Activated naive CD8-positive, alpha-beta T cell (primary cell): ENCODE data around the gene KLF5.
"Not testable (repeated sequence)": the region's sequence is repeated elsewhere in the genome, so short reads cannot be mapped to it uniquely, and the experiment has no call there.

Experiments
- H3K27ac Mint-ChIP-seq: one replicate; pipeline ENCODE4 v1.8.0; 2021; ENCODE audit warnings: mixed read lengths
- H3K27me3 Mint-ChIP-seq: one replicate; pipeline ENCODE4 v1.8.0; 2021; ENCODE audit warnings: mixed read lengths
- H3K36me3 Mint-ChIP-seq: one replicate; pipeline ENCODE4 v1.8.0; 2021; ENCODE audit warnings: mixed read lengths
- H3K4me1 Mint-ChIP-seq: one replicate; pipeline ENCODE4 v1.8.0; 2021; ENCODE audit warnings: low read depth, mixed read lengths
- H3K4me3 Mint-ChIP-seq: one replicate; pipeline ENCODE4 v1.8.0; 2021; ENCODE audit warnings: mild to moderate bottlenecking, mixed read lengths
- H3K9me3 Mint-ChIP-seq: one replicate; pipeline ENCODE4 v1.8.0; 2021; ENCODE audit warnings: low read depth, mixed read lengths

The KLF5 gene

DNA sequence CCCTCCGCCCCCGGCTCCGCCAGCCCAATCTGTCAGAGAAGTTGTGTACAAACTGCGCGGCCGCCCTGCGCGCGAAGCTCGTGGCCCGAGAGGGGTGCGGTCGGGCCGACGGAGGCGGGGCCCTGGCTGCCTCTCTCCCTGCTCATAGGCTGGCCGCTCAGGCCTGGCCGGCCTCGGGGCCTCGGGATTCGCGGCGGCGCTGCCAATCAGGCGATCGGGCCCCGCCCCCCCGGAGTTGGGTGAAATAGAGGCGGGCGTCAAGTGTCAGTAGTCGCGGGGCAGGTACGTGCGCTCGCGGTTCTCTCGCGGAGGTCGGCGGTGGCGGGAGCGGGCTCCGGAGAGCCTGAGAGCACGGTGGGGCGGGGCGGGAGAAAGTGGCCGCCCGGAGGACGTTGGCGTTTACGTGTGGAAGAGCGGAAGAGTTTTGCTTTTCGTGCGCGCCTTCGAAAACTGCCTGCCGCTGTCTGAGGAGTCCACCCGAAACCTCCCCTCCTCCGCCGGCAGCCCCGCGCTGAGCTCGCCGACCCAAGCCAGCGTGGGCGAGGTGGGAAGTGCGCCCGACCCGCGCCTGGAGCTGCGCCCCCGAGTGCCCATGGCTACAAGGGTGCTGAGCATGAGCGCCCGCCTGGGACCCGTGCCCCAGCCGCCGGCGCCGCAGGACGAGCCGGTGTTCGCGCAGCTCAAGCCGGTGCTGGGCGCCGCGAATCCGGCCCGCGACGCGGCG lies at the start of gene KLF5:
TSS of gene KLF5 (plus strand) at position 270 of the 724 bp plus-strand sequence. CDS start at position 593, 323 bp downstream.
- H3K27me3 Mint-ChIP-seq: peaks cover 22% of the 10 kb centered on the region

GRCh38 chr13:73011751-73012150 lies 47.1 kb upstream of the KLF5 start:
- H3K27me3 Mint-ChIP-seq: no peaks in the 10 kb centered on the region
- peaks cover 21% of the 10 kb centered on the region for H3K36me3 Mint-ChIP-seq
- H3K9me3 Mint-ChIP-seq: no peaks in the 10 kb centered on the region
- H3K4me3 Mint-ChIP-seq: no peak overlapping the region
- no peaks in the 10 kb centered on the region for H3K4me1 Mint-ChIP-seq
- H3K27ac Mint-ChIP-seq: peak overlapping the region; percentile 2

More for the DNA sequence above, at the start of gene KLF5:
- peaks cover 5% of the 10 kb centered on the region for H3K36me3 Mint-ChIP-seq
- peak within 1 kb of the TSS; percentile 92 for H3K4me3 Mint-ChIP-seq
- no peaks in the 10 kb centered on the region for H3K9me3 Mint-ChIP-seq
- H3K27ac Mint-ChIP-seq: peak within 1 kb of the TSS; percentile 78
- H3K4me1 Mint-ChIP-seq: peaks cover 18% of the 10 kb centered on the region

GRCh38 chr13:73015805-73016204 lies 43.0 kb upstream of the KLF5 start:
- no peaks in the 10 kb centered on the region for H3K4me1 Mint-ChIP-seq
- no peaks in the 10 kb centered on the region for H3K27me3 Mint-ChIP-seq
- H3K9me3 Mint-ChIP-seq: no peaks in the 10 kb centered on the region
- H3K27ac Mint-ChIP-seq: no peak overlapping the region
- H3K4me3 Mint-ChIP-seq: no peak overlapping the region
- H3K36me3 Mint-ChIP-seq: peaks cover 27% of the 10 kb centered on the region

GRCh38 chr13:73018336-73018735 lies 40.5 kb upstream of the KLF5 start:
- no peaks in the 10 kb centered on the region for H3K9me3 Mint-ChIP-seq
- H3K4me3 Mint-ChIP-seq: no peak overlapping the region
- peaks cover 19% of the 10 kb centered on the region for H3K36me3 Mint-ChIP-seq
- no peaks in the 10 kb centered on the region for H3K27me3 Mint-ChIP-seq
- H3K27ac Mint-ChIP-seq: no peak overlapping the region
- H3K4me1 Mint-ChIP-seq: no peaks in the 10 kb centered on the region

DNA sequence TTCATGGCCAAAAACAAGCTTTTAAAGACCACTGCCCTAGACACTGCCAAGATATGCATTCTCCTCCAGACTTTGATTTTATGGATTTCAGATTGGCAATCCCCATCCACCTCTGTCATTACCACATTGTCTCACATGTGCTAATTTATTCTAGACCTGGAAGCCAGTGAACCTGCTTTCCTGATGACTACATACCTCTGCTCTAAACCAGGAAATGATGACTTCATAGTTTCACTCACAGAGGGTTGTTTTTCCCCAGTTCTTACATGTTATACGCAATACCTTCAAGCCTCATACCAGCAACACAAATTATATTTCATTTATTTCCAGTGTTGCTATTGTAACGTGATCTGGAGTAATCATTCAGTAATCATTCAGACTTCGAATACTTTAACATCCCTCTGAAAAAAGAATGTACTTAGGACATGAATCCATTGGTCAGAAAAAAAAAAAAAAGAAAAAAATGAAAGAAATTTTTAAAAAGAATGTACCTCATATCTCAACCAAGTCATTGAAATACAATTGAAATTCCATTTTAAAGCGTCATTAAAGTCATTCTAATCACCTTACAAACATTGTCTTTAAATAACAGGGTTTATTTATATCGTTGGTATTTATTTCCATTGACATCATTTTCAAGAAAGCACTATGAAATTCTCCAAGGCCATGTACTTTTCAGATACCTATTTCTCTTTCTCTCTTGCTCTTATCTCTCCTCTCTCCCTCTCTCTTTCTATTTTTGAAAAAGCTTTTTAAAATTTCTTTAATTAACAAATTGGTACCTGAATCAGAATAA lies 33.4 kb upstream of the KLF5 start:
- Mint-ChIP-seq H3K4me3 (no peak overlapping the region), H3K27me3 (no peaks in the 10 kb centered on the region), H3K4me1 (peaks cover 3% of the 10 kb centered on the region), H3K9me3 (no peaks in the 10 kb centered on the region), H3K36me3 (peaks cover 3% of the 10 kb centered on the region), H3K27ac (no peak overlapping the region)

DNA sequence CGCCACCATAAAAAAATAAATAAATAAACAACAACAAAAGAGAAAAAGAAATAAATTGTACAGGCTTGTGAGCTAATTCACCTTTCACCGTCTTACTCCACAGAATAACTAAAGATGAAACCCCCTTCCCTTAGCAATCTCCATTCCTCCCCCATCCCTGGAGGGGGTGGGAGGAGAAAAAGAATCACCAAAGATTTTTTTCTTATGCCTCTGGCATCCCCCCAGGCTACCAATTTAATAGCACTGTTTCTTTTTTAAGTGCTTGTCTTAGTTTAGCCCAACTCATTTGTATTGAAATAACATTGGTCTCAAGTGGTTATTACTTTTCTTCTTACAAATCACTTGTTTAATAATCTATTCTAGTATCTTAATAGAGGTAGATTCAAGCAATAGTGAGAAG lies 23.9 kb upstream of the KLF5 start:
- Mint-ChIP-seq H3K9me3 (no peaks in the 10 kb centered on the region), H3K4me3 (no peak overlapping the region), H3K4me1 (no peaks in the 10 kb centered on the region), H3K27me3 (no peaks in the 10 kb centered on the region), H3K36me3 (no peaks in the 10 kb centered on the region), H3K27ac (no peak overlapping the region)

- Mint-ChIP-seq H3K4me3 (no peak overlapping the region), H3K27me3 (no peaks in the 10 kb centered on the region), H3K36me3 (no peaks in the 10 kb centered on the region), H3K9me3 (no peaks in the 10 kb centered on the region), H3K4me1 (no peaks in the 10 kb centered on the region), H3K27ac (no peak overlapping the region)
These were observed 23.1 kb upstream of the KLF5 start for GRCh38 chr13:73035660-73036059.

DNA sequence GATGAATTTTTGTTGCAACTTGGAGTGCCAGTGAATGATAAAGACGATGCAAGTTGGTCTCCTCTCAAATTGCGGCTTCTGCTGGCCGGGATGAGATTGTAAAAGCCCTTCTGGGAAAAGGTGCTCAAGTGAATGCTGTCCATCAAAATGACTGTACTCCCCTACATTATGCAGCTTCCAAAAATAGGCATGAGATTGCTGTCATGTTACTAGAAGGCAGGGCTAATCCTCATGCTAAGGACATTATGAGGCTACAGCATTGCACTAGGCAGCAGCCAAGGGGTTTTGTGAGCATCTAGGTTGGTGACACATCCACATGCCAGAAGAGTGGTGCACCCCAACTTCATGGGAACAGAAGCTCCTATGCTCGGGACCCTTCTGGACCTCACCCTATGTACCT lies 22.2 kb upstream of the KLF5 start:
- H3K27me3 Mint-ChIP-seq: no peaks in the 10 kb centered on the region
- H3K9me3 Mint-ChIP-seq: no peaks in the 10 kb centered on the region
- no peaks in the 10 kb centered on the region for H3K4me1 Mint-ChIP-seq
- H3K27ac Mint-ChIP-seq: no peak overlapping the region
- no peaks in the 10 kb centered on the region for H3K36me3 Mint-ChIP-seq
- no peak overlapping the region for H3K4me3 Mint-ChIP-seq

DNA sequence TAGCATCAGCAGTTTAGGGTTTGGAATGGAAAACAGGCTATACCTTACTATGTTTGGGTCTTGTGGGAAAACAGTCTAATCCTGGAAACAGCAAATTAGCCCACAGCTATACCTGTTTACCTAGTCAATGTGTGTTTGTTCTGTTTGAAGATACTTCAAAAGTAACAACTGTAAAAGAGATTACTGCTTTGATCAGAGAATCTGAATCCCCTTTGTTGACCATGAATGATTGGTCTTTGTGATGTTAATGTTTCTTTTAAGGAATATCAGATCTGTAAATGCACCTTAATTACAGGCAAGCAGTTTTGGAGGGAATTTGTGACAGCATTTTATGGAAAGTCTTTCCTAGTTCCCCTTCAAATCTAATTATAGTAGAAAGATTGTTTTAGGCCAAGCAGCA lies 20.7 kb upstream of the KLF5 start:
- H3K27me3 Mint-ChIP-seq: no peaks in the 10 kb centered on the region
- no peak overlapping the region for H3K4me3 Mint-ChIP-seq
- H3K36me3 Mint-ChIP-seq: no peaks in the 10 kb centered on the region

DNA sequence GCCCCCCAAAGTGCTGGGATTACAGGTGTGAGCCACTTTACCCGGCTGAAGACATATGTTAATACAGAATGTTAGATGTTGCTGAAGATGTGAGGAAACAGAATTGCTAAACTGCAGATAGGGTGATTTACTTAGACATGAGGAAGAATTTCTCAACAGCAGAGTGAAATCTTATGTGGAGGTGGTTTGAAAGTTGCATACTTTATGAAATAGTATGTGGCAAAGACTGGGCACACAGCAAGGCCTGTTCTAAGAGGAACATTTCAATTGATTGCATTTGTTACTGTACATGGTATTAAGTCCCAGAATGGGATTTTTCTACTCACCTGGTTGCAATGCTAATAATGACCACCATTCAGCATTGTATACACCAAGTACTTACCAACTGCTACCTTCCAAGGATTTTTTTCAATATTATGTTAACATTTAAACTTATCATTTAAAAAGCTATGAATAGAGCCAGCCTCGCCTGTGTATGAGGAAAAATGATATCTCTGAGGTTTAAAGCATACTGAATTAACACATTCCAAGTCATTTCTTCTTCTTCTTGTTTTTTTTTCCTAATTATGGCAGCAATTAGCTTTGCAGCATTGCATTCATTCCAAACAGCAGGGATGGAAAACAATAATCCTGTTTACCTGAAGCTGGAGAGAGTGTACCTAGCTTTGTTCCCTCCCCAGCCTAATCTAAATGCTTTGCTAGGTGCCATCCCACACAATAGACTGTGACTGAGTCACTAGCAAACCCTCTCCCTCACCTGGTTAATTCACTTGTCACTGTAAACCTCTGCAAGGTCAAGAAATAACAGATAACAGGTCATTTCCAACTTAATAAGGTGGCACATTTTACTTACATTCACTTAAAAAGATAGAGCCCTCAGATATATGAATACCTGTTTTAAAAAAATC lies 19.4 kb upstream of the KLF5 start:
- Mint-ChIP-seq H3K36me3 (no peaks in the 10 kb centered on the region), H3K27ac (no peak overlapping the region), H3K9me3 (no peaks in the 10 kb centered on the region), H3K4me3 (no peak overlapping the region), H3K4me1 (no peaks in the 10 kb centered on the region), H3K27me3 (no peaks in the 10 kb centered on the region)

More for the DNA sequence above, 20.7 kb upstream of the KLF5 start:
- Mint-ChIP-seq H3K4me1 (no peaks in the 10 kb centered on the region), H3K9me3 (no peaks in the 10 kb centered on the region), H3K27ac (no peak overlapping the region)

DNA sequence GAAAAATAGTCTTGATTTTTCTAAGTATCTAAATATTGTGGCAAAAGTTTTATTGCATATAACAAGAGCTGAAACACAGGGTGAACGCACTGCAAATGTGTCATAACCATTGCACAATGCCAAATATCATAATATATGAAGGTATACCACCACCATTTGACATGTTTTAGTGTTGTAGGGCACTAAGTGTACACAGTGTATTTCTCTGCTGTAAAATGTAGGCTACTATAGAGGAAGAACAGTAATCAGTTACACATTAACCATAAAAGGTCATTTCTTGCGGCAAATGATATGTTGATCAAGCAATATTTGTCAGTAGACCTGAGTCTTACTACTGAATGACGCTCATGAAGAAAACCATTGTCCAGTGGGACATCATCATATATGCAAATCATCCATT lies 18.3 kb upstream of the KLF5 start:
- no peaks in the 10 kb centered on the region for H3K4me1 Mint-ChIP-seq
- no peaks in the 10 kb centered on the region for H3K27me3 Mint-ChIP-seq
- H3K27ac Mint-ChIP-seq: no peak overlapping the region
- H3K4me3 Mint-ChIP-seq: no peak overlapping the region
- H3K36me3 Mint-ChIP-seq: no peaks in the 10 kb centered on the region
- no peaks in the 10 kb centered on the region for H3K9me3 Mint-ChIP-seq

DNA sequence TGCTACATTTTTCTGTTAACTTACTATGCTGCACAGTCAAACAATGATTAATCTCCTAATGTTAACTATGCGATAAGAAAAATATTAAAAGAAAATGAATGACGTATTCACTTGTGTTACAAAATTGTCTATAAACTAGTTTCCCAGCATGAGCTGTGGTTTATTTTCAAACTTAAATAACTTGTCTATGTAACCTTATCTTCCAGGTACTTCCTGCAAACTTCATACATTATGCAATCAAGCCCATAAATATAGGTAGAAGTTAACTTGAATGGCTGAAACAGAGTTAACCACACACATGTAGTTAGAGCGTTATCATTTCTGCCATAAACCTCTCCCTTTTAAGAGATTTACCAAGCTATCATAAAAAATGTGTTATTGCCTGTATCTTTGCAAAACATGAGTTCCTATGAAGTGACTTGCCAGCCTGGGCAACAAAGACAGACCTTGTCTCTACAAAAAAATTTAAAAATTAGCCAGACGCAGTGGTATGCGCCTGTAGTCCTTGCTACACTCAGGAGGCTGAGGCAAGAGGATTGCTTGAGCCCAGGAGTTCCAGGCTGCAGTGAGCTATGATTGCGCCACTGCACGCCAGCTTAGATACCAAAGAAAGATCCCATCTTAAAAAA lies 17.7 kb upstream of the KLF5 start:
- Mint-ChIP-seq H3K27me3 (no peaks in the 10 kb centered on the region), H3K4me1 (no peaks in the 10 kb centered on the region), H3K27ac (no peak overlapping the region), H3K36me3 (no peaks in the 10 kb centered on the region), H3K4me3 (no peak overlapping the region), H3K9me3 (no peaks in the 10 kb centered on the region)

GRCh38 chr13:73045031-73045430 lies 13.8 kb upstream of the KLF5 start:
- H3K36me3 Mint-ChIP-seq: no peaks in the 10 kb centered on the region
- H3K9me3 Mint-ChIP-seq: no peaks in the 10 kb centered on the region
- H3K4me1 Mint-ChIP-seq: no peaks in the 10 kb centered on the region
- no peaks in the 10 kb centered on the region for H3K27me3 Mint-ChIP-seq
- H3K4me3 Mint-ChIP-seq: no peak overlapping the region
- H3K27ac Mint-ChIP-seq: no peak overlapping the region

DNA sequence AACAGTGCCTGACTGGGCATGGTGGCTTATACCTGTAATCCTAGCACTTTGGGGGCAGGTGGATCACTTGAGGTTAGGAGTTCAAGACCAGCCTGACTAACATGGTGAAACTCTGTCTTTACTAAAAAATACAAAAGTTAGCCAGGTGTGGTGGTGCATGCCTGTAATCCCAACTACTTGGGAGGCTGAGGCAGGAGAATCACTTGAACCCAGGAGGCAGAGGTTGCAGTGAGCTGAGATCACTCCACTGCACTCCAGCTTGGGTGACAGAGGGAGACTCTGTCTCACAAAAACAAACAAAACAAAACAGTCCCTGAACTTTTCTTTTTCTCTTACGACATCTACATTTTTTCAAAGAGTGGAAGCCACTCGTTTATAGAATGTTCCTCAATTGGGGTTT lies 10.2 kb upstream of the KLF5 start:
- H3K9me3 Mint-ChIP-seq, H3K27me3 Mint-ChIP-seq, H3K4me3 Mint-ChIP-seq, H3K4me1 Mint-ChIP-seq, H3K27ac Mint-ChIP-seq, H3K36me3 Mint-ChIP-seq: not testable (repeated sequence)
